NB4 (cell line): Measurements from ENCODE around the gene CLSTN2.

ENCODE experiments used
- POLR2A ChIP-seq: IDR thresholded peaks from 2 replicates; pipeline ENCODE4 v1.6.1; 2011; ENCODE audit warnings: mild to moderate bottlenecking; ENCODE audit not compliant: insufficient read length; ENCODE audit errors: extremely low read depth
- TF ChIP-seq, protein P1 (sequence below): IDR thresholded peaks from one replicate; pipeline ENCODE4 v1.5.1; 2012; ENCODE audit warnings: low read depth, low read length

DNA sequence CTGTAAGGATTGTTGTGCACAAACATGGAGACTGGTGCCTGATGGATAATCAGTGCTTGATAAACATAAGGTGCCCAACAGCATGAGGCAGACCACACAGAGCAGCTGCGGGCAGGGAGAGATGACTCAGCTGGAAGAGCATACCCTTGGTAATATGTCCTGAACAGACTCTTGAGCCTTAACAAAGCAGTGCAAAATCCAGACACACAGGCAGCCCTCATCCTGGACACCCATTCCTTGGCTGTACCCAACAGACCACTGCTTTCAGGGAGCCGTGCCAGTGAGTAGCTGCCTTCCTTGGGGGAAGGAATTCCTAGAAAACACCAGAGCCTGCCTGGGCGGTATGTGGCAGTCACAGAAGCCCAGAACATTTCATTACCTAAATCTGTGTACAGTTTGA lies 156.2 kb downstream of the CLSTN2 start:
- TF ChIP-seq, protein P1, sequence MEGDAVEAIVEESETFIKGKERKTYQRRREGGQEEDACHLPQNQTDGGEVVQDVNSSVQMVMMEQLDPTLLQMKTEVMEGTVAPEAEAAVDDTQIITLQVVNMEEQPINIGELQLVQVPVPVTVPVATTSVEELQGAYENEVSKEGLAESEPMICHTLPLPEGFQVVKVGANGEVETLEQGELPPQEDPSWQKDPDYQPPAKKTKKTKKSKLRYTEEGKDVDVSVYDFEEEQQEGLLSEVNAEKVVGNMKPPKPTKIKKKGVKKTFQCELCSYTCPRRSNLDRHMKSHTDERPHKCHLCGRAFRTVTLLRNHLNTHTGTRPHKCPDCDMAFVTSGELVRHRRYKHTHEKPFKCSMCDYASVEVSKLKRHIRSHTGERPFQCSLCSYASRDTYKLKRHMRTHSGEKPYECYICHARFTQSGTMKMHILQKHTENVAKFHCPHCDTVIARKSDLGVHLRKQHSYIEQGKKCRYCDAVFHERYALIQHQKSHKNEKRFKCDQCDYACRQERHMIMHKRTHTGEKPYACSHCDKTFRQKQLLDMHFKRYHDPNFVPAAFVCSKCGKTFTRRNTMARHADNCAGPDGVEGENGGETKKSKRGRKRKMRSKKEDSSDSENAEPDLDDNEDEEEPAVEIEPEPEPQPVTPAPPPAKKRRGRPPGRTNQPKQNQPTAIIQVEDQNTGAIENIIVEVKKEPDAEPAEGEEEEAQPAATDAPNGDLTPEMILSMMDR: no peak
- no peak for TF ChIP-seq POLR2A
